Measurements from ENCODE around the gene DOCK9.

- TF ChIP-seq CTCF (IDR thresholded peaks at IDR 0.05): no peak
- no peak for TF ChIP-seq POLR2A (IDR thresholded peaks at IDR 0.05)
These were observed 72.7 kb downstream of the DOCK9 start for GRCh38 chr13:98905199-98905598.

Data from ovary (tissue), 3 donors.